HCT116 (cell line): Measurements from ENCODE around the gene ART5. TPM values are rescaled to one million over a fixed set of nuclear protein-coding genes. Genes with fewer than 3 reads are reported as not detected.

ENCODE experiments used
- ATAC-seq: fragments of 200-7000 bp; cut with Tn5 transposase; 2 replicates; pipeline ENCODE4 v1.9.1; 2020; ENCODE audit warnings: mild to moderate bottlenecking, moderate library complexity
- BruUV-seq: library from RNA; stranded (reverse); fragments of 400-500 nt; replicated peaks from 2 replicates; lab custom pipeline; 2021; lab: Mats Ljungman, UMichigan
- CTCF ChIA-PET: fragments of 300-600 bp; sonication (Branson Sonifier 250); formaldehyde crosslinking; loops from one replicate; lab custom pipeline; 2021; ENCODE audit warnings: antibody characterized with exemption; lab: Charles Lee
- POLR2A ChIA-PET: fragments of 300-600, 350-600 bp; sonication (Branson Sonifier 250); formaldehyde crosslinking; loops from one replicate; lab custom pipeline; 2021; ENCODE audit warnings: antibody characterized with exemption; lab: Charles Lee
- RAD21 ChIA-PET, 2 experiments: fragments of 300-600 bp; sonication (Branson Sonifier 250); formaldehyde crosslinking; loops; one replicate each; lab custom pipeline; 2023; ENCODE audit warnings: low total read pairs in 2 of 2; ENCODE audit not compliant: uncharacterized antibody in 2 of 2, unreplicated experiment in 2 of 2, low non-redundant PET in 1 of 2; lab: Charles Lee
- DNase-seq: peaks from one replicate; pipeline ENCODE4 v3.0.0-alpha.2; 2010; ENCODE audit warnings: low read depth, low spot score
- H2AFZ ChIP-seq: fragments of 200-600 bp; shearing (Covaris generic), sonication (generic); 2 replicates; pipeline ENCODE4 v1.6.1; 2017; ENCODE audit warnings: low read depth, mixed run types, mixed read lengths, antibody characterized with exemption, low read length; ENCODE audit not compliant: poor library complexity, severe bottlenecking
- H3K27ac ChIP-seq: 2 replicates; pipeline ENCODE4 v1.5.1; 2012; ENCODE audit warnings: low read depth, low read length
- H3K27me3 ChIP-seq: fragments of 200-600 bp; sonication (generic); 2 replicates; pipeline ENCODE4 v1.6.1; 2016; ENCODE audit warnings: mixed run types, low read length, mixed read lengths; ENCODE audit not compliant: insufficient read depth
- H3K36me3 ChIP-seq, 2 experiments: fragments of 200-500 bp in 1 of 2; fragments of 200-600 bp in 1 of 2; sonication (Bioruptor generic) in 1 of 2; sonication (generic) in 1 of 2; 2 replicates each; pipeline versions ENCODE4 v1.5.1 to v1.6.1; 2014 to 2016; ENCODE audit warnings: low read length in 2 of 2, inconsistent platforms in 1 of 2, mixed read lengths in 1 of 2, mixed run types in 1 of 2; ENCODE audit not compliant: insufficient read depth in 2 of 2, control insufficient read depth in 1 of 2
- H3K4me1 ChIP-seq, 2 experiments: fragments of 200-600 bp in 1 of 2; sonication (generic) in 1 of 2; 2 replicates each; pipeline versions ENCODE4 v1.5.1 to v1.6.1; 2012 to 2017; ENCODE audit warnings: low read length in 2 of 2, inconsistent platforms in 1 of 2, mild to moderate bottlenecking in 1 of 2, mixed read lengths in 1 of 2, mixed run types in 1 of 2, moderate library complexity in 1 of 2; ENCODE audit not compliant: insufficient read depth in 2 of 2, control insufficient read depth in 1 of 2
- H3K4me2 ChIP-seq: fragments of 200-600 bp; sonication (generic); 2 replicates; pipeline ENCODE4 v1.6.1; 2017; ENCODE audit warnings: mixed run types, low read length, mixed read lengths
- H3K4me3 ChIP-seq, 2 experiments: fragments of 200-600 bp in 1 of 2; sonication (generic) in 1 of 2; replicated peaks in 1 of 2; 2 replicates each; pipeline ENCODE4 v1.5.1; 2011 to 2016; ENCODE audit warnings: low read length in 2 of 2, control low read depth in 1 of 2, low read depth in 1 of 2, mild to moderate bottlenecking in 1 of 2, mixed read lengths in 1 of 2, mixed run types in 1 of 2
- H3K79me2 ChIP-seq: fragments of 200-600 bp; sonication (generic); 2 replicates; pipeline ENCODE4 v1.6.1; 2017; ENCODE audit warnings: mild to moderate bottlenecking, mixed run types, low read length, moderate library complexity, mixed read lengths; ENCODE audit not compliant: insufficient read depth
- H3K9ac ChIP-seq: fragments of 200-600 bp; sonication (generic); 2 replicates; pipeline ENCODE4 v1.6.1; 2016; ENCODE audit warnings: low read length, mixed read lengths
- H3K9me2 ChIP-seq: fragments of 200-600 bp; sonication (generic), shearing (Covaris generic); 2 replicates; pipeline ENCODE4 v1.6.1; 2017; ENCODE audit warnings: mixed run types, mild to moderate bottlenecking, moderate library complexity; ENCODE audit not compliant: insufficient read depth
- H3K9me3 ChIP-seq, 2 experiments: fragments of 200-500 bp in 1 of 2; fragments of 200-600 bp in 1 of 2; sonication (Bioruptor generic) in 1 of 2; sonication (generic) in 1 of 2; 2 replicates each; pipeline ENCODE4 v1.6.1; 2014 to 2017; ENCODE audit warnings: low read length in 2 of 2, mixed read lengths in 2 of 2, inconsistent platforms in 1 of 2, low read depth in 1 of 2, mild to moderate bottlenecking in 1 of 2, mixed run types in 1 of 2, moderate library complexity in 1 of 2; ENCODE audit not compliant: control insufficient read depth in 1 of 2, insufficient read depth in 1 of 2
- H4K20me1 ChIP-seq: fragments of 200-600 bp; sonication (generic), shearing (Covaris generic); 2 replicates; pipeline ENCODE4 v1.6.1; 2017; ENCODE audit warnings: mixed run types, mild to moderate bottlenecking, moderate library complexity; ENCODE audit not compliant: insufficient read depth
- CEBPB ChIP-seq: IDR thresholded peaks from 2 replicates; pipeline ENCODE4 v1.6.1; 2012; ENCODE audit warnings: low read depth
- EGR1 ChIP-seq: IDR thresholded peaks from 2 replicates; pipeline ENCODE4 v1.6.1; 2012; ENCODE audit warnings: low read depth
- ELF1 ChIP-seq: IDR thresholded peaks from 2 replicates; pipeline ENCODE4 v1.6.1; 2012; ENCODE audit warnings: low read depth, borderline replicate concordance
- EZH2 ChIP-seq: fragments of 200-600 bp; sonication (generic); IDR thresholded peaks from 2 replicates; pipeline ENCODE4 v1.6.1; 2017; ENCODE audit warnings: antibody characterized with exemption, mixed run types
- EZH2phosphoT487 ChIP-seq: fragments of 200-600 bp; IDR thresholded peaks from 2 replicates; pipeline ENCODE4 v1.6.1; 2018; ENCODE audit warnings: antibody characterized with exemption, borderline replicate concordance
- FOSL1 ChIP-seq: IDR thresholded peaks from 2 replicates; pipeline ENCODE4 v1.6.1; 2012; ENCODE audit warnings: low read depth
- JUND ChIP-seq: IDR thresholded peaks from 2 replicates; pipeline ENCODE4 v1.6.1; 2012
- MAX ChIP-seq: IDR thresholded peaks from 2 replicates; pipeline ENCODE4 v1.6.1; 2012
- POLR2A ChIP-seq: IDR thresholded peaks from 2 replicates; pipeline ENCODE4 v1.7.0; 2011; ENCODE audit warnings: borderline replicate concordance; ENCODE audit not compliant: insufficient read depth, insufficient read length; ENCODE audit errors: extremely low read depth
- POLR2AphosphoS5 ChIP-seq: IDR thresholded peaks from 2 replicates; pipeline ENCODE4 v1.6.1; 2011; ENCODE audit warnings: mild to moderate bottlenecking, low read depth, low read length, moderate library complexity
- RAD21 ChIP-seq: IDR thresholded peaks from 2 replicates; pipeline ENCODE4 v1.6.1; 2012; ENCODE audit warnings: low read depth, mild to moderate bottlenecking
- REST ChIP-seq: IDR thresholded peaks from 2 replicates; pipeline ENCODE4 v1.6.1; 2012; ENCODE audit warnings: low read depth
- SIN3A ChIP-seq: IDR thresholded peaks from 2 replicates; pipeline ENCODE4 v1.6.1; 2012; ENCODE audit warnings: low read depth
- SP1 ChIP-seq: IDR thresholded peaks from 2 replicates; pipeline ENCODE4 v1.6.1; 2012; ENCODE audit warnings: low read depth
- SRF ChIP-seq: IDR thresholded peaks from 2 replicates; pipeline ENCODE4 v1.6.1; 2012; ENCODE audit warnings: low read depth
- TCF7L2 ChIP-seq: IDR thresholded peaks from 2 replicates; pipeline ENCODE4 v1.7.0; 2011; ENCODE audit warnings: borderline replicate concordance, inconsistent platforms; ENCODE audit not compliant: insufficient read depth, insufficient read length; ENCODE audit errors: extremely low read depth
- YY1 ChIP-seq: IDR thresholded peaks from 2 replicates; pipeline ENCODE4 v1.6.1; 2011; ENCODE audit warnings: low read length, low read depth, moderate library complexity, mild to moderate bottlenecking; ENCODE audit not compliant: insufficient replicate concordance; ENCODE audit errors: extremely low read depth
- ZBTB33 ChIP-seq: IDR thresholded peaks from 2 replicates; pipeline ENCODE4 v1.6.1; 2011; ENCODE audit warnings: mild to moderate bottlenecking, low read length, moderate library complexity; ENCODE audit not compliant: insufficient replicate concordance; ENCODE audit errors: extremely low read depth
- intact Hi-C: fragments of 100-400 bp; cut with micrococcal nuclease; formaldehyde crosslinking; loops from 2 replicates; pipeline ENCODE4 v1.10.0; 2022
- total RNA-seq: library from RNA; stranded (reverse); gene quantifications from one replicate; pipeline ENCODE4 v1.2.1, GENCODE V29; 2021; ENCODE audit not compliant: unreplicated experiment
- TF ChIP-seq, protein P1 (sequence below): IDR thresholded peaks from 2 replicates; pipeline ENCODE4 v1.6.1; 2012

Gene ART5
- total RNA-seq, 1 experiment from 2014 or later, result 5.6 TPM

DNA sequence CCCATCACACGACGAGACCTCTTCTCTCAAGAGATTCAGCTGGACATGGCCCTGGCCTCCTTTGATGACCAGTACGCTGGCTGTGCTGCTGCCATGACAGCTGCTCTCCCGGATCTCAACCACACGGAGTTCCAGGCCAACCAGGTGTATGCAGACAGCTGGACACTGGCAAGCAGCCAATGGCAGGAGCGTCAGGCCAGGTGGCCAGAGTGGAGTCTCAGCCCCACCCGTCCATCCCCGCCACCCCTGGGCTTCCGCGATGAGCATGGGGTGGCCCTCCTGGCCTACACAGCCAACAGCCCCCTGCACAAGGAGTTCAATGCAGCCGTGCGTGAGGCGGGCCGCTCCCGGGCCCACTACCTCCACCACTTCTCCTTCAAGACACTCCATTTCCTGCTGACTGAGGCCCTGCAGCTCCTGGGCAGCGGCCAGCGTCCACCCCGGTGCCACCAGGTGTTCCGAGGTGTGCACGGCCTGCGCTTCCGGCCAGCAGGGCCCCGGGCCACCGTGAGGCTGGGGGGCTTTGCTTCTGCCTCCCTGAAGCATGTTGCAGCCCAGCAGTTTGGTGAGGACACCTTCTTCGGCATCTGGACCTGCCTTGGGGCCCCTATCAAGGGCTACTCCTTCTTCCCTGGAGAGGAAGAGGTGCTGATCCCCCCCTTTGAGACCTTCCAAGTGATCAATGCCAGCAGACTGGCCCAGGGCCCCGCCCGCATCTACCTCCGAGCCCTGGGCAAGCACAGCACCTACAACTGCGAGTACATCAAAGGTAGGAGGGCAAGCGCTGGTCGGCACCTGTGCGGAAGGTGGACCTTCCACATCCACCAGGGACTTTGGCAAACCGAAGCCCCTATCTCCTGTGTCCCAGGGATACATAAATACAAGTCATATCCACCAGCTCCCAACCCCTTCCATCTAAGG lies 18.1 kb upstream of the ART5 start:
- H3K79me2 ChIP-seq, result no peaks in the 10 kb centered on the region
- H3K4me1 ChIP-seq, result no peaks in the 10 kb centered on the region
- peaks cover 4% of the 10 kb centered on the region; the same call in 1 of the 2 replicates for H3K27me3 ChIP-seq
- no peak overlapping the region for H3K4me2 ChIP-seq
- BruUV-seq, result no TSS peak
- no peaks in the 10 kb centered on the region for H3K9me3 ChIP-seq
- no peak overlapping the region for H3K27ac ChIP-seq
- no peaks in the 10 kb centered on the region for H4K20me1 ChIP-seq
- H3K9me2 ChIP-seq, result no peaks in the 10 kb centered on the region
- H3K9ac ChIP-seq, result no peak overlapping the region
- TF ChIP-seq EZH2phosphoT487, result no peak
- TF ChIP-seq RAD21, result no peak
- no peak for TF ChIP-seq EZH2
- no peak for TF ChIP-seq FOSL1
- TF ChIP-seq EGR1, result no peak
- TF ChIP-seq SP1, result no peak
- no peak for TF ChIP-seq ELF1
- no peak for TF ChIP-seq TCF7L2
- TF ChIP-seq SRF, result no peak
- TF ChIP-seq ZBTB33, result no peak
- no peak for TF ChIP-seq JUND
- TF ChIP-seq SIN3A, result no peak
- TF ChIP-seq CEBPB, result no peak
- TF ChIP-seq REST, result no peak
- TF ChIP-seq POLR2A, result no peak
- TF ChIP-seq, protein P1, sequence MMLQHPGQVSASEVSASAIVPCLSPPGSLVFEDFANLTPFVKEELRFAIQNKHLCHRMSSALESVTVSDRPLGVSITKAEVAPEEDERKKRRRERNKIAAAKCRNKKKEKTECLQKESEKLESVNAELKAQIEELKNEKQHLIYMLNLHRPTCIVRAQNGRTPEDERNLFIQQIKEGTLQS, result no peak
- no peak for TF ChIP-seq POLR2AphosphoS5
- no peak for TF ChIP-seq MAX
- TF ChIP-seq YY1, result no peak
- no peak for ATAC-seq
- H2AFZ ChIP-seq, result no peak overlapping the region
- DNase-seq, result no peak
- ChIA-PET POLR2A (no interaction called here), CTCF (no interaction called here), RAD21 (no interaction called here)
- no peak overlapping the region for H3K4me3 ChIP-seq
- no peaks in the 10 kb centered on the region for H3K36me3 ChIP-seq
- intact Hi-C loops, result no loop called here
